Common myeloid progenitor, CD34-positive (primary cell): ENCODE results near the gene EOGT.
A peak's percentile ranks its signal among the peaks of the same experiment; 100 is the strongest.

Experiments
- CTCF ChIA-PET: fragments of 350-600 bp; sonication (Branson Sonifier 250); formaldehyde crosslinking; loops from one replicate; lab custom pipeline; 2021; ENCODE audit warnings: antibody characterized with exemption; lab: Charles Lee
- POLR2A ChIA-PET: fragments of 350-600 bp; sonication (Branson Sonifier 250); formaldehyde crosslinking; loops from one replicate; lab custom pipeline; 2021; ENCODE audit warnings: antibody characterized with exemption; lab: Charles Lee
- DNase-seq, 3 donors: peaks; one replicate each; pipeline versions ENCODE4 v3.0.0 to v3.0.0-alpha.2; 2013
- H3K27ac ChIP-seq, 2 experiments: 1 replicate in 1 of 2; 2 replicates in 1 of 2; pipeline ENCODE4 v1.7.0; 2013; ENCODE audit warnings: inconsistent platforms in 2 of 2, low read length in 2 of 2, mild to moderate bottlenecking in 2 of 2, low read depth in 1 of 2, moderate library complexity in 1 of 2; ENCODE audit not compliant: severe bottlenecking in 2 of 2, insufficient read depth in 1 of 2, poor library complexity in 1 of 2
- H3K27me3 ChIP-seq, 5 experiments: replicated peaks in 2 of 5; 1 replicate in 3 of 5; 2 replicates in 2 of 5; pipeline versions ENCODE4 v1.6.1 to v1.7.0; 2013; ENCODE audit warnings: low read length in 4 of 5, mild to moderate bottlenecking in 2 of 5, moderate library complexity in 2 of 5, inconsistent platforms in 1 of 5; ENCODE audit not compliant: insufficient read depth in 5 of 5, control insufficient read depth in 4 of 5
- H3K36me3 ChIP-seq, 4 experiments: 1 replicate in 2 of 4; 2 replicates in 2 of 4; pipeline versions ENCODE4 v1.6.1 to v1.7.0; 2013; ENCODE audit warnings: low read length in 3 of 4, control low read depth in 1 of 4, mild to moderate bottlenecking in 1 of 4; ENCODE audit not compliant: control insufficient read depth in 4 of 4, insufficient read depth in 4 of 4
- H3K4me1 ChIP-seq, 4 experiments: 1 replicate in 3 of 4; 2 replicates in 1 of 4; pipeline versions ENCODE4 v1.6.1 to v1.7.1; 2013; ENCODE audit warnings: low read length in 3 of 4, mild to moderate bottlenecking in 3 of 4, control low read depth in 1 of 4, inconsistent platforms in 1 of 4, moderate library complexity in 1 of 4; ENCODE audit not compliant: control insufficient read depth in 4 of 4, insufficient read depth in 4 of 4; ENCODE audit errors: control extremely low read depth in 1 of 4
- H3K4me3 ChIP-seq, 7 experiments: 1 replicate in 4 of 7; 2 replicates in 3 of 7; pipeline versions ENCODE4 v1.5.1 to v1.7.0; 2013; ENCODE audit warnings: mild to moderate bottlenecking in 7 of 7, low read length in 6 of 7, moderate library complexity in 6 of 7, inconsistent platforms in 2 of 7, low read depth in 2 of 7, control low read depth in 1 of 7; ENCODE audit not compliant: insufficient read depth in 4 of 7, control insufficient read depth in 1 of 7; ENCODE audit errors: extremely low read depth in 1 of 7
- H3K9me3 ChIP-seq, 5 experiments: 1 replicate in 4 of 5; 2 replicates in 1 of 5; pipeline versions ENCODE4 v1.6.1 to v1.7.1; 2013; ENCODE audit warnings: low read length in 4 of 5, mild to moderate bottlenecking in 2 of 5, inconsistent platforms in 1 of 5, low read depth in 1 of 5, moderate library complexity in 1 of 5; ENCODE audit not compliant: control insufficient read depth in 4 of 5, insufficient read depth in 2 of 5; ENCODE audit errors: control extremely low read depth in 1 of 5
- WGBS: methylation state at CpG from one replicate; pipeline ENCODE4 v1.1.5; 2013; ENCODE audit not compliant: insufficient coverage; 5-methylcytosine and 5-hydroxymethylcytosine counted together

Gene EOGT

DNA sequence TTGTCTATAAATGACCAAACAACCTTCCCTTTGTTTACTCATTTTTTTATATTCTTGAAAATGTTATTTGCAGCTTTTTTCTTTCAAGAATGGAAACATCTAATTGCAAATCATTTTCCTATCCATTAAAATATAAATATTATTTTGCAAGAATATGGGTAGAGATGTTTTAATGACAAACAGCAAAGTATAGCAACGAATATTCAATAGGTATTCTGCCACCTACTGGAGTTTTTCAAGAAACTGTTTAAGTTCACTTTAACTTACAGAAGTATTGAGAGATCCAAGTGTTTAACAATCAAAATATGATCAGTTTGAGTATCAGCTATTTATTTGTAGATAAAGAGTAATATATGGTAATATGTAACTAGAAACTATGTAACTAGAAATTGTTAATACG lies 6.9 kb upstream of the EOGT start:
- ChIA-PET CTCF (interaction anchor here (0.9 to 1.3 kb wide), 6 partner anchors 10 to 55 kb away, joined by 3 to 4 read pairs (median 3); no protein-coding TSS in a partner anchor), POLR2A (no interaction called here)
- peak in 2 of 3 donors; percentile 18 to 26 for DNase-seq

DNA sequence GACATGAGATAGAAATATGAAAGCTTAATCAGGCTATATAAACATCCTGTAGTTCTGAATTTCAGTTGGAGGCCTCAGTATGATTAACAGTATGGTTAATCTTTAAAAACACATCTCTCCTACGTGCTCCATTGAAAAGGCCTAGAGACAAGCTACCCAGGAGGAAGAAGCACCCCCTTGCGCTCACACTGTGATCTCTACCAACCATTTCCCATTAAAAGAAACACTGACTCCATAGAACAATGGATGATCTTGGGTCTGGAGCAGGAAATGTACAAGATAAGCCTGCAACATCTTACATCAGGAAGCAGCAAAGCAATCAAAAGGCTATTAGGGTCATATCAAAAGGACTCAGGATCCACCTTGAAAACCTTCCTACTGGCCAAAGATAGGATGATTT lies 3.4 kb upstream of the EOGT start:
- H3K9me3 ChIP-seq: no peaks in the 10 kb centered on the region
- WGBS: 100% methylated on average over 1 of the region's 2 CpGs
- H3K27me3 ChIP-seq: no peaks in the 10 kb centered on the region
- CTCF ChIA-PET: interaction anchor here (1.7 kb wide), 2 partner anchors 8 to 15 kb away, joined by 3 to 4 read pairs; no protein-coding TSS in a partner anchor
- H3K27ac ChIP-seq: no peak overlapping the region
- H3K4me1 ChIP-seq: peaks cover 0 to 17% (median 8%) of the 10 kb centered on the region in 4 experiments
- DNase-seq: no peak
- no peak overlapping the region for H3K4me3 ChIP-seq
- H3K36me3 ChIP-seq: peaks cover 0 to 9% (median 3%) of the 10 kb centered on the region in 4 experiments
- POLR2A ChIA-PET: interaction anchor here (0.6 kb wide), 1 partner anchor 294 kb away, joined by 3 read pairs; no protein-coding TSS in a partner anchor

More for the DNA sequence above, 6.9 kb upstream of the EOGT start:
- H3K36me3 ChIP-seq: peaks cover 7 to 28% (median 18%) of the 10 kb centered on the region in 4 experiments
- no CpG with 5 or more reads among the region's 2 CpGs for WGBS
- no peaks in the 10 kb centered on the region for H3K27me3 ChIP-seq
- no peak overlapping the region for H3K27ac ChIP-seq
- H3K4me3 ChIP-seq: no peak overlapping the region
- no peaks in the 10 kb centered on the region for H3K4me1 ChIP-seq
- H3K9me3 ChIP-seq: no peaks in the 10 kb centered on the region

DNA sequence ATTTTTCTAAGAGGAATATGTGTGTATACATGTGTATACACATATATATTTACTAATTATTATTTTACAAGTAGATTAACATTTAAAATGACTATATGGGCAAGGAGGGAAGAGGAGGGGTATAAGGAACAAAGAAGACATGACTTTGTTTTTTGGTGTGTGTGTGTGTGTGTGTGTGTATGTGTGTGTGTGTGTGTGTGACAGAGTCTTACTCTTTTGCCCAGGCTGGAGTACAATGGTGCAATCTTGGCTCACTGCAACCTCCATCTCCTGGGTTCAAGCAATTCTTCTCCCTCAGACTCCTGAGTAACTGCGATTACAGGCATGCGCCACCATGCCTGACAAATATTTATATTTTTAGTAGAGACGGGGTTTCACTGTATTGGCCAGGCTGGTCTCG lies 2.6 kb upstream of the EOGT start:
- H3K27me3 ChIP-seq: no peaks in the 10 kb centered on the region
- 100% methylated on average over 1 of the region's 4 CpGs for WGBS
- no peaks in the 10 kb centered on the region for H3K9me3 ChIP-seq
- peaks cover 0 to 17% (median 8%) of the 10 kb centered on the region in 4 experiments for H3K4me1 ChIP-seq
- POLR2A ChIA-PET: no interaction called here
- H3K36me3 ChIP-seq: peaks cover 0 to 9% (median 1%) of the 10 kb centered on the region in 4 experiments
- CTCF ChIA-PET: interaction anchor here (1.7 kb wide), 2 partner anchors 9 to 15 kb away, joined by 3 to 4 read pairs; no protein-coding TSS in a partner anchor
- H3K4me3 ChIP-seq: no peak overlapping the region
- no peak overlapping the region for H3K27ac ChIP-seq
- no peak for DNase-seq

DNA sequence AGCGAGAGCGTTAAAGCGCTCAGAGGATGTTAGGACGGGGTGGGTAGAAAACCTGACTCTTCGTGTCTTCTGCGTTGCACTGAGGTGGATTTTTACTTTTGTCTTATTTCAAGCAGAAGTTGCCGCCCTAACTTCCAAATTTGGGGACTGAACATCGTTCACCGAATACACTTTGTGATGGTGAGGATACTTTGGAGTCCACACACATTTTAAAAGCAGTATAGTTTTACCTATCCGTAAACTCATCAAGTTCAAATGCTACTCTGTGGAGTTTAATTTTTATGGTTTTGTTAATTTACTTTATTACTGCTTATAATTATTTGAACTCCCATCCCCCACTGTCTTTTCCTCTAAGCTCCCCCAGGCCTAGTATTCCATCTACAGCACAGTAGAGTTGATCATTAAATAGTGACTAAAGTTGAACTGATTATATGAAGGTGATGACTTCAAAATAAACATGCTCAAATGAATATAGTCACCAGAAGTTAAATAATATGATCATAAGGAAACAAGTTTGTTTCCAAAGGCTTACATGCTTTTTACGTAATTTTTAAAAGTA lies 617 bp upstream of the EOGT start:
- no peak for DNase-seq
- Histone ChIP-seq H3K9me3 (no peaks in the 10 kb centered on the region), H3K36me3 (peaks cover 0 to 25% (median 5%) of the 10 kb centered on the region in 4 experiments), H3K4me3 (peak overlapping the region; percentile 42 to 90 (median 82)), H3K4me1 (peaks cover 0 to 17% (median 8%) of the 10 kb centered on the region in 4 experiments), H3K27me3 (no peaks in the 10 kb centered on the region), H3K27ac (no peak overlapping the region)
- WGBS: 0% methylated on average over 4 of the region's 11 CpGs
- ChIA-PET CTCF (interaction anchor here (1.0 to 1.4 kb wide), 4 partner anchors 10 to 106 kb away, joined by 3 to 6 read pairs (median 4); no protein-coding TSS in a partner anchor), POLR2A (interaction anchor here (1.0 kb wide), 1 partner anchor 69 kb away, joined by 3 read pairs; no protein-coding TSS in a partner anchor)

DNA sequence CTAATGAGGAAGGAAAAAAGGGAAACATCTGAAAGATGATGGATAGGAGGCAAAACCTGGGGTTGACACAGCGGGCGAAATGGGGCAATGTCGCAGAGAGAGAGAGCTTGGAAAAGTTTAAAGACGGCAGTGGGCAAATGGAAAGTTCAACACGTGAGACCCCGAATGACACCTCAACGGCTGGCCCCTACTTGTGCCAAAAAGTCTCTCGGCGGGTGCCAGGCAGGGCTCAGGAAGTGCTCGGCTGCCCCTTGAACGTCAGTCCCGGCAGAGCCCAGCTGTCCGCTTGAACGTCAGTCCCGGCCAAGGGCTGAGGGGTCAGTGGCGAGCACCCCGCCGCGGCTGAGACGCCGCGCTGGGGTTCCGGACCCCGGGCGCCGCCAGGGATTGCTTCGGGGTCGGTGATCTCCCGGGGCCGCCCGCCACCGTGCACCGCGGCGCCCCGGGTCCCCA lies 658 bp downstream of the EOGT start:
- Histone ChIP-seq H3K27me3 (no peaks in the 10 kb centered on the region), H3K4me1 (peaks cover 0 to 17% (median 9%) of the 10 kb centered on the region in 4 experiments), H3K4me3 (peak overlapping the region; percentile 42 to 90 (median 82)), H3K36me3 (peaks cover 0 to 31% (median 14%) of the 10 kb centered on the region in 4 experiments), H3K27ac (no peak overlapping the region), H3K9me3 (no peaks in the 10 kb centered on the region)
- WGBS: under 1% methylated on average over 36 of the region's 36 CpGs
- ChIA-PET POLR2A (interaction anchor here (0.6 to 1.2 kb wide), 3 partner anchors 38 to 313 kb away, joined by 3 to 6 read pairs (median 4); no protein-coding TSS in a partner anchor), CTCF (interaction anchor here (0.6 to 1.4 kb wide), 5 partner anchors 9 to 118 kb away, joined by 3 to 5 read pairs (median 4); no protein-coding TSS in a partner anchor)
- DNase-seq: peak; percentile 8 to 44 (median 43)

DNA sequence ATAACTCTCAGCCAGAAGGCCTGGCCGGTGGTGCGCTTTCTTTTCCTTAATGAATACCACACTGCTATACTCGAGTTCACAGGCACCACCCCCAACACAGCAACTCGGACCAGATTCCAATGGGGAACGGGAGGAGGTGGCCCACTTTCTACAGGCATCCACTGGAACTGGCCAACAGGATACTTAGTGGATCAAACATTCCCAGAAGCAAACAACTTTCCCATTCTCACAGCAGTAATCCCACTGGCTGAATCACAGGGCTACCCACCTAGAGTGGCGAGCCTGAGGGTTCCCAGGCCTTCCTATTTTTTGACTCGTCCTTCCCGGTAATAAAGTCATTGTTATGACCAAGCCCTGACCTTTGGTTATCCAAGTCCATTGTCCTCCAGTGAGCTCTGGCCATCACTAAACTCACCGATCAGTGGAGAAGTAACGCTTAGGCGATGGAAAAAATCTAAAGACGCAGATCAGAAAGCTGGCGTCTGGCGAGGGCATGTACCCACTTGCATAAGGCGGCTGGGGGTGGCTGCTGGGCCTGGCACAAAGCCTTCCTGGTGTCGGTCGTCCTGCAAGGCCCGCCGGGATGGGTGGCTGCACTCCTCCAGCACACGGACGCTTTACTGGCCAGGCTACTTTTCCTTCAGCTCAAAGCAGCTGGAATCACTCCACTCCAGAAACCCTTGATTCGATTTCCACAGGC lies 1.2 kb downstream of the EOGT start:
- no peak for DNase-seq
- Histone ChIP-seq H3K27ac (no peak overlapping the region), H3K27me3 (no peaks in the 10 kb centered on the region), H3K4me1 (peaks cover 0 to 17% (median 9%) of the 10 kb centered on the region in 4 experiments), H3K36me3 (peaks cover 0 to 31% (median 15%) of the 10 kb centered on the region in 4 experiments), H3K4me3 (peak overlapping the region in 6 of 7 experiments; percentile 42 to 90 (median 84)), H3K9me3 (no peaks in the 10 kb centered on the region)
- CTCF ChIA-PET: interaction anchor here (0.8 to 1.3 kb wide), 2 partner anchors 9 to 33 kb away, joined by 3 to 5 read pairs; no protein-coding TSS in a partner anchor
- 93% methylated on average over 20 of the region's 22 CpGs for WGBS
- POLR2A ChIA-PET: interaction anchor here (0.6 to 1.2 kb wide), 2 partner anchors 38 to 314 kb away, joined by 4 to 6 read pairs; no protein-coding TSS in a partner anchor
